Measurements from ENCODE around the gene CHD5. TPM values are rescaled to one million over a fixed set of nuclear protein-coding genes. Genes with fewer than 3 reads are reported as not detected.

Gene CHD5
- total RNA-seq, 2 experiments from 2014 or later = 0.25 to 0.76 TPM

DNA sequence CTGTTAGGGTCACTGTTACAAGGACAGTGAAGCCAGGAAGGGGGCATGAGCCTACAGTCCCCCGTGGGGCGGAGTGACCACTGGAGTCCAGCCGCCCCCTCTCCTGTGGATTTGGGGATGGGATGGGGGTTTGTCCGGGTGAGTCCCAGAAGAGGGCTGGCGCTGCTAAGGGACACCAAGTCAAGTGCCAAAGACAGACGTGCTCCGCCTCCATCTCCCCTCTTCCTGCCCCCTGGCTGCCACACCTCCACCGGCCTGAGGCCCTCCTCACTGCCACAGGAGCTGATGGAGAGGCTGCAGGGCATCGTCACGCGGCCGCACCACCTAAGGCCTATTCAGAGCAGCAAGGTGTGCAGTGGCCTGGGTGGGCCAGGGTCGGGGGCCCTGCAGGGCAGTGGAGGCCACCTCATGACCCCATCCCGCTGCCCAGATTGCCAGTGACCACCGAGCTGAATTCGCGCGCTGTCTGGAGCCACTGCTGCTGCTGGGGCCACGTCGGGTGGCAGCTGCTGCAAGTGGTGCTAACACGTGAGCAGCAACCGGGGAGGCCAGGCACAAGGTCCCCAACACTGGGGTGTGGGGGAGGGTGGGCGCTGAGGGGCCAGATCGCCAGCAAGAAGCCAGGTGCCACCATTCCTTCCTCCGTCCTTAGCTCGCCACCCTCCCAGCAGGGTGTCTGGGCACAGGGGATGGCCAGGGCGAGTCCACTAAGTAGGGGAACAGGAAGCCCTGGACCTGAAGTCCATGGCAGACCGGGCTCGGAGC lies 30.7 kb upstream of the CHD5 start:
- ATAC-seq (no peak), DNase-seq (no peak)
- Mint-ChIP-seq H3K27me3 (peaks cover 14% of the 10 kb centered on the region), H3K9me3 (ENCODE audit: low read depth) (no peaks in the 10 kb centered on the region), H3K36me3 (ENCODE audit: low read depth) (no peaks in the 10 kb centered on the region), H3K4me1 (peaks cover 3% of the 10 kb centered on the region), H3K4me3 (no peak overlapping the region), H3K27ac (no peak overlapping the region)
- intact Hi-C loops (cut with DNase I, micrococcal nuclease) = no loop called here
- ChIA-PET CTCF (no interaction called here), POLR2A (interaction anchor here (0.6 kb wide), 1 partner anchor 62 kb away, joined by 4 read pairs; no protein-coding TSS in a partner anchor)

GRCh38 chr1:6209661-6210580 lies 29.8 kb upstream of the CHD5 start:
- DNase-seq = peak; percentile 53
- H3K4me1 Mint-ChIP-seq = peaks cover 3% of the 10 kb centered on the region

DNA sequence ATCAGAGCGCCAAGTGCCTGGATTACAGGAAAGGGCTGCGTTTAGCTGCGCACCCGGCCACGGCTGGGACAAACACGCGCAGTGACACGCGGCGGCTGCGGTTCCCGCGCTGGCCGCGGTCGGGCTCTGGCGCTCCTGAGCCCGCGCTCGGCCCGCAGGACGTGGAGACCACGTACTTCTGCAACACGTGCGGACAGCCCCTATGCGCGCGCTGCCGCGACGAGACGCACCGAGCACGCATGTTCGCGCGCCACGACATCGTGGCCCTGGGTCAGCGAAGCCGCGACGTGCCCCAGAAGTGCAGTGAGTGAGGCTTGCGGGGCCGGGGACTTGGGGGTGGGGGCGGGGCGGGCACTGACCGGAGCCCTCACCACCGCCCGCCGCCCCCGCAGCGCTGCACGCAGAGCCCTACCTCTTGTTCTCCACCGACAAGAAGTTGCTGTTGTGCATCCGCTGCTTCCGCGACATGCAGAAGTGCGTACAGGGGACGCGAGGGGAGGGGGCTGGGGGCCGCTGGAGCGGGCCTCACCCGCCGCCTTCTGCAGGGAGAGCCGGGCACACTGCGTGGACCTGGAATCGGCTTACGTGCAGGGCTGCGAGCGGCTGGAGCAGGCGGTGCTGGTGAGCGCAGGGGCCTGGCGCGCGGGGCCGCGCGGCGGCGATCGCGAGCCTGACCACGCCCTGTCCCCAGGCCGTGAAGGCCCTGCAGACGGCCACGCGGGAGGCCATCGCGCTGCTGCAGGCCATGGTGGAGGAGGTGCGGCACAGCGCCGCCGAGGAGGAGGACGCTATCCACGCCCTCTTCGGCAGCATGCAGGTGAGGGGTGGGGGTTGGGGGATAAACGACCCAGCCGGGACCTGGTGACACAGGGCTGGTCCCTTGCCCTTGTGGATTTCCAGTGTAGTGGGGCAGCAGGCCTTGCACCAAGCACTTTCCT lies 28.9 kb upstream of the CHD5 start:
- Mint-ChIP-seq H3K4me1 (peaks cover 3% of the 10 kb centered on the region), H3K27me3 (peaks cover 11% of the 10 kb centered on the region), H3K27ac (no peak overlapping the region), H3K4me3 (peak overlapping the region; percentile 26), H3K36me3 (ENCODE audit: low read depth) (no peaks in the 10 kb centered on the region), H3K9me3 (ENCODE audit: low read depth) (no peaks in the 10 kb centered on the region)
- DNase-seq (peak; percentile 55), ATAC-seq (peak; percentile 10)
- intact Hi-C loops (cut with DNase I, micrococcal nuclease) = no loop called here
- ChIA-PET POLR2A (interaction anchor here (0.7 kb wide), 2 partner anchors 26 to 340 kb away, joined by 3 to 6 read pairs; no protein-coding TSS in a partner anchor), CTCF (interaction anchor here (1.1 to 1.4 kb wide), 2 partner anchors 29 to 197 kb away, joined by 3 to 4 read pairs; no protein-coding TSS in a partner anchor)

More at GRCh38 chr1:6209661-6210580, 29.8 kb upstream of the CHD5 start:
- no peak for ATAC-seq
- Mint-ChIP-seq H3K9me3 (ENCODE audit: low read depth) (no peaks in the 10 kb centered on the region), H3K36me3 (ENCODE audit: low read depth) (no peaks in the 10 kb centered on the region), H3K27me3 (peaks cover 11% of the 10 kb centered on the region), H3K27ac (no peak overlapping the region), H3K4me3 (peak overlapping the region; percentile 26)
- ChIA-PET CTCF (no interaction called here), POLR2A (interaction anchor here (0.6 kb wide), 1 partner anchor 61 kb away, joined by 4 read pairs; no protein-coding TSS in a partner anchor)
- intact Hi-C loops (cut with DNase I, micrococcal nuclease) = no loop called here

GRCh38 chr1:6207921-6208320 lies 27.8 kb upstream of the CHD5 start:
- Mint-ChIP-seq H3K9me3 (ENCODE audit: low read depth) (no peaks in the 10 kb centered on the region), H3K27me3 (peaks cover 11% of the 10 kb centered on the region), H3K4me3 (no peak overlapping the region), H3K36me3 (ENCODE audit: low read depth) (no peaks in the 10 kb centered on the region), H3K27ac (no peak overlapping the region), H3K4me1 (peaks cover 3% of the 10 kb centered on the region)
- ChIA-PET POLR2A (interaction anchor here (0.7 kb wide), 2 partner anchors 27 to 341 kb away, joined by 3 to 6 read pairs; no protein-coding TSS in a partner anchor), CTCF (interaction anchor here (1.1 to 1.4 kb wide), 3 partner anchors 23 to 199 kb away, joined by 3 to 4 read pairs (median 3); no protein-coding TSS in a partner anchor)
- no peak for ATAC-seq
- intact Hi-C loops (cut with DNase I, micrococcal nuclease) = no loop called here
- DNase-seq = no peak

- Mint-ChIP-seq H3K9me3 (ENCODE audit: low read depth) (no peaks in the 10 kb centered on the region), H3K4me1 (peaks cover 3% of the 10 kb centered on the region), H3K27me3 (peaks cover 8% of the 10 kb centered on the region), H3K36me3 (ENCODE audit: low read depth) (no peaks in the 10 kb centered on the region), H3K4me3 (peak overlapping the region; percentile 77), H3K27ac (no peak overlapping the region)
- ChIA-PET POLR2A (interaction anchor here (0.9 to 1.1 kb wide), 2 partner anchors 21 to 28 kb away, joined by 3 to 4 read pairs; no protein-coding TSS in a partner anchor), CTCF (interaction anchor here (0.7 to 1.8 kb wide), 7 partner anchors 22 to 39 kb away, joined by 3 to 5 read pairs (median 4); no protein-coding TSS in a partner anchor)
- ATAC-seq (no peak), DNase-seq (no peak)
- intact Hi-C loops (cut with DNase I, micrococcal nuclease) = no loop called here
These were observed 27.2 kb upstream of the CHD5 start for GRCh38 chr1:6207075-6207885.

DNA sequence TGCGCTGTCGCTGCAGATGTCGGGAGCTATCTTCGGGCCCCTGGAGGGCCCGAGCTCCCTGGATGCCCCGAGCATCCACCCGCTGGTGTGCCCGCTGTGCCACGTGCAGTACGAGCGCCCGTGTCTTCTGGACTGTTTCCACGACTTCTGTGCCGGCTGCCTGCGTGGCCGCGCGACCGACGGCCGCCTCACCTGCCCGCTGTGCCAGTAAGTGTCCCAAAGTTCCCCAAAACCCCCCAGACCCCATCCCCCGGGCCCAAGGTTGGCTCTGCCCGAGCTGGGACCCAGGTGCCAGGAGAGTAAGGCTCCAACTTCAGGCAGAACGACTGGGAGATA lies 26.4 kb upstream of the CHD5 start:
- Mint-ChIP-seq H3K27me3 (peaks cover 8% of the 10 kb centered on the region), H3K4me3 (peak overlapping the region; percentile 77), H3K9me3 (ENCODE audit: low read depth) (no peaks in the 10 kb centered on the region), H3K4me1 (peaks cover 3% of the 10 kb centered on the region), H3K36me3 (ENCODE audit: low read depth) (no peaks in the 10 kb centered on the region), H3K27ac (no peak overlapping the region)
- ChIA-PET CTCF (interaction anchor here (0.6 to 1.8 kb wide), 11 partner anchors 9 to 323 kb away, joined by 3 to 6 read pairs (median 4); no protein-coding TSS in a partner anchor), POLR2A (interaction anchor here (0.9 to 1.1 kb wide), 3 partner anchors 17 to 28 kb away, joined by 3 to 4 read pairs (median 4); no protein-coding TSS in a partner anchor)
- DNase-seq (no peak), ATAC-seq (peak; percentile 8)
- intact Hi-C loops (cut with DNase I, micrococcal nuclease) = loop anchor here in 1 of 2 experiments (1.0 kb wide), 1 partner anchor 29 kb away; the partner anchor contains the start of gene ICMT

GRCh38 chr1:6205849-6206519 lies 25.9 kb upstream of the CHD5 start, which contains the start of gene RNF207:
Gene RNF207, plus strand, starts transcription at chr1:6206119. Its CDS starts 417 bp downstream, at chr1:6206536.
- intact Hi-C loops (cut with DNase I, micrococcal nuclease) = loop anchor here (1.0 to 2.0 kb wide), 2 partner anchors 29 kb away; partner anchors contain the start of gene ICMT (in 2 of the 2)
- Mint-ChIP-seq H3K27me3 (peaks cover 8% of the 10 kb centered on the region), H3K27ac (peak within 1 kb of the TSS; percentile 67), H3K4me3 (peak within 1 kb of the TSS; percentile 77), H3K4me1 (peaks cover 3% of the 10 kb centered on the region), H3K36me3 (ENCODE audit: low read depth) (no peaks in the 10 kb centered on the region), H3K9me3 (ENCODE audit: low read depth) (no peaks in the 10 kb centered on the region)
- ChIA-PET CTCF (interaction anchor here (0.6 to 2.3 kb wide), 12 partner anchors 8 to 323 kb away, joined by 3 to 10 read pairs (median 4); no protein-coding TSS in a partner anchor), POLR2A (interaction anchor here (1.0 to 1.1 kb wide), 2 partner anchors 16 to 29 kb away, joined by 4 read pairs; no protein-coding TSS in a partner anchor)
- DNase-seq (peak; percentile 85), ATAC-seq (peak; percentile 75)

DNA sequence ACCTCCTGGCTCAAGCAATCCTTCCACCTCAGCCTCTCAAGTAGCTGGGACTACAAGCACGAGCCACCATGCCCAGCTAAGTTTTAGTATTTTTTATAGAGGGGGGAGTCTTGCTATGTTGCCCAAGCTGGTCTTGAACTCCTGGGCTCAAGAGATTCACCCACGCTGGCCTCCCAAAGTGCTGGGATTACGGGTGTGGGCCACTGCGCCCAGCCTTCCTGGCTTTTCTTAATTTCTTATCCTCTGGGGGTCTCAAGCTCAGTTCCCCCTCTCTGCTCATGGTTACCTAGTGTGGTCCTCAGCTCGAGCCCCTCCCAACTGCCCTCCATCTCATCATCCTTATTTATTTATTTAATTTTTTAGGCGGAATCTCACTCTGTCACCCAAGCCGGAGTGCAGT lies 22.1 kb upstream of the CHD5 start:
- no peak overlapping the region for H3K27ac Mint-ChIP-seq
- POLR2A ChIA-PET = no interaction called here

DNA sequence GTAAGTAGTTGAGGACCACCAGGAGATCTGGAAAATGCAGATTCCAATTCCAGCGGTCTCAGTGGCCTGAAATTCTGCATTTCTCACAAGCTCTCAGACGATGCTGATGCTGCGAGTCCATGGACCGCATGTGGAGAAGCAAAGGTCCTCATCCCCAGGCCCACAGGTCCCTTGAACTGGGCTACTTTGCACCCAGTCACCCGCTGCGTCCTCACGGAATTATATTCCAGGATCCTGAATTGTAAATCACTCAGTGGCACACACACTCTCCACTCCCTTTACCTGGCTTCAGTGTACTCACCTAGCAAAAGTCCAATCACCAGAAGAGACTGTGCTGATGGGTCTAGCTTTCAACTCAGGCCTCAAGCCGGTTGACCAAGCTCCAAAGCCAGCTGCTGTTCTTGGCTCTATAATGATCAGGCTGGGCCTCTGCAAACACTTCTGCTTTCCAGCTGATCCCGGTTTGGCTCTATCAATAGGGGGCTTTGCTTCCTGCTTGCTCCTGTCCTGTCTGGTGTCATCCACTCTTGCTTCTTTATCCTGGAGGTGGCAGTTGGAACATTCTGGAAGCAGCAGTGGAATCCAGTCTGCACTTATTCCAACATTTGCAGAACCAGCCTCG lies 20.2 kb upstream of the CHD5 start:
- POLR2A ChIA-PET = interaction anchor here (0.7 kb wide), 1 partner anchor 644 kb away, joined by 4 read pairs; no protein-coding TSS in a partner anchor
- ATAC-seq = no peak
- Mint-ChIP-seq H3K36me3 (ENCODE audit: low read depth) (peaks cover 30% of the 10 kb centered on the region), H3K27ac (peak overlapping the region; percentile 95), H3K4me3 (peak overlapping the region; percentile 99), H3K9me3 (ENCODE audit: low read depth) (no peaks in the 10 kb centered on the region), H3K4me1 (peaks cover 39% of the 10 kb centered on the region), H3K27me3 (no peaks in the 10 kb centered on the region)
- CTCF ChIA-PET = interaction anchor here (0.5 to 1.2 kb wide), 4 partner anchors 44 to 289 kb away, joined by 3 to 4 read pairs (median 3); no protein-coding TSS in a partner anchor
- no peak for DNase-seq
- intact Hi-C loops (cut with DNase I, micrococcal nuclease) = loop anchor here in 1 of 2 experiments (5.0 kb wide), 1 partner anchor 93 kb away; no protein-coding TSS in a partner anchor

More for the DNA sequence above, 22.1 kb upstream of the CHD5 start:
- DNase-seq = no peak
- CTCF ChIA-PET = interaction anchor here (0.6 to 1.6 kb wide), 4 partner anchors 12 to 460 kb away, joined by 3 to 9 read pairs (median 4); no protein-coding TSS in a partner anchor
- Mint-ChIP-seq H3K36me3 (ENCODE audit: low read depth) (peaks cover 16% of the 10 kb centered on the region), H3K27me3 (no peaks in the 10 kb centered on the region), H3K9me3 (ENCODE audit: low read depth) (no peaks in the 10 kb centered on the region), H3K4me1 (peaks cover 26% of the 10 kb centered on the region), H3K4me3 (no peak overlapping the region)
- ATAC-seq = no peak
- intact Hi-C loops (cut with DNase I, micrococcal nuclease) = loop anchor here in 1 of 2 experiments (5.0 kb wide), 1 partner anchor 95 kb away; no protein-coding TSS in a partner anchor
